ENCODE results near the gene CFAP46. TPM values are rescaled to one million over a fixed set of nuclear protein-coding genes. Genes with fewer than 3 reads are reported as not detected.
A peak's percentile ranks its signal among the peaks of the same experiment; 100 is the strongest.

Gene CFAP46
- total and polyA plus RNA-seq, 9 of the 15 experiments (the other 6 are each of a cell fraction or from before 2014, with no cell fraction given), result not detected

GRCh38 chr10:132904181-132904813, 38.1 kb downstream of the CFAP46 start:
- 5% methylated on average over 15 of the region's 15 CpGs for WGBS (ENCODE audit: insufficient coverage, low coverage, missing lambda C conversion rate)
- no peaks in the 10 kb centered on the region for H3K9me1 ChIP-seq (ENCODE audit: control insufficient read depth, insufficient read depth, low read length)
- no peaks in the 10 kb centered on the region for H3K9me3 ChIP-seq (replicated peaks; ENCODE audit: control insufficient read depth, insufficient read depth, low read depth, low read length)
- FAIRE-seq, result no peak
- BruUV-seq (replicated peaks), result no TSS peak
- POLR2A ChIA-PET, result no interaction called here
- H3K27ac ChIP-seq (ENCODE audit: extremely low read depth, low read depth, low read length), result no peak overlapping the region
- H3K9ac ChIP-seq (ENCODE audit: insufficient read depth in 1 of 2, low read depth in 2 of 2, low read length in 2 of 2), result no peak overlapping the region
- no peaks in the 10 kb centered on the region for H3K79me2 ChIP-seq (ENCODE audit: control insufficient read depth, insufficient read depth, low read length)
- ATAC-seq, result peak; percentile 85
- H3K4me3 ChIP-seq, result no peak overlapping the region
- peaks cover 0 to 29% of the 10 kb centered on the region in 2 experiments; a peak in 2 of 5 replicates for H3K27me3 ChIP-seq (ENCODE audit: control insufficient read depth in 2 of 2, insufficient read depth in 2 of 2, low read length in 2 of 2)
- CTCF ChIA-PET (ENCODE audit: low intra/inter-chr PET ratio), result no interaction called here
- DNase-seq (ENCODE audit: extremely low read depth in 1 of 4, low spot score in 3 of 4), result peak; percentile 43 to 69 (median 58)
- in situ Hi-C loops (cut with MboI), result no loop called here
- no peaks in the 10 kb centered on the region for H3K4me1 ChIP-seq (replicated peaks in 1 of 2; ENCODE audit: control insufficient read depth in 2 of 2, insufficient read depth in 2 of 2, low read length in 2 of 2)
- no peaks in the 10 kb centered on the region for H4K20me1 ChIP-seq (replicated peaks; ENCODE audit: control insufficient read depth, insufficient read depth, low read length)
- intact Hi-C loops (cut with micrococcal nuclease), result no loop called here
- no peaks in the 10 kb centered on the region for H3K36me3 ChIP-seq (ENCODE audit: control insufficient read depth, insufficient read depth, low read length)
- no peak overlapping the region for H3K4me2 ChIP-seq (ENCODE audit: insufficient read depth, low read length)
- no peak overlapping the region for H2AFZ ChIP-seq (ENCODE audit: low read depth, low read length)
- TF ChIP-seq PYGO2 (tag; IDR thresholded peaks at IDR 0.05), result no peak
- TF ChIP-seq ZNF512 (tag; IDR thresholded peaks at IDR 0.05), result no peak
- TF ChIP-seq HNRNPLL (IDR thresholded peaks at IDR 0.05; ENCODE audit: low read depth, low read length, poor library complexity, severe bottlenecking), result no peak
- TF ChIP-seq FUS (optimal IDR thresholded peaks at IDR 0.05; ENCODE audit: low read depth, low read length), result no peak
- TF ChIP-seq CBFB (CRISPR knock-in tag; IDR thresholded peaks at IDR 0.05), result no peak
- no peak for TF ChIP-seq RB1 (IDR thresholded peaks at IDR 0.05; ENCODE audit: low read depth)
- no peak for TF ChIP-seq ZNF609 (CRISPR knock-in tag; IDR thresholded peaks at IDR 0.05; ENCODE audit: borderline replicate concordance)
- TF ChIP-seq ZBTB43 (CRISPR knock-in tag; IDR thresholded peaks at IDR 0.05), result no peak
- no peak for TF ChIP-seq BRF2 (IDR thresholded peaks at IDR 0.05; ENCODE audit: borderline replicate concordance, insufficient read depth, insufficient read length)
- TF ChIP-seq SMC3 (conservative IDR thresholded peaks at IDR 0.05; ENCODE audit: insufficient read depth, low read depth, low read length), result peak; percentile 35; the same call in 1 of the 2 replicates
- TF ChIP-seq SPI1 (IDR thresholded peaks at IDR 0.05; ENCODE audit: borderline replicate concordance, low read depth, low read length), result 0 out of 2 replicates have a peak, but pooled peaks have one; percentile 2
